Lower leg skin (tissue), 3 donors: ENCODE data around the gene GMCL2.

Experiments used
- CTCF ChIP-seq, 3 donors: fragments of 450-650 bp; IDR thresholded peaks; one replicate each; pipeline ENCODE4 v1.5.1; 2016; ENCODE audit warnings: antibody characterized with exemption in 3 of 3, mild to moderate bottlenecking in 3 of 3, moderate library complexity in 2 of 3
- POLR2A ChIP-seq, 2 donors: fragments of 450-650 bp; IDR thresholded peaks; one replicate each; pipeline ENCODE4 v1.6.1; 2016 to 2017; ENCODE audit warnings: antibody characterized with exemption in 2 of 2, mild to moderate bottlenecking in 1 of 2, moderate library complexity in 1 of 2

GRCh38 chr5:178137991-178138390 is 49.2 kb downstream of the GMCL2 start:
- TF ChIP-seq CTCF (IDR thresholded peaks at IDR 0.05): no peak
- no peak for TF ChIP-seq POLR2A (IDR thresholded peaks at IDR 0.05)
